Measurements from ENCODE around the gene KLHL11.
A peak's percentile ranks its signal among the peaks of the same experiment; 100 is the strongest.

KLHL11 gene, protein sequence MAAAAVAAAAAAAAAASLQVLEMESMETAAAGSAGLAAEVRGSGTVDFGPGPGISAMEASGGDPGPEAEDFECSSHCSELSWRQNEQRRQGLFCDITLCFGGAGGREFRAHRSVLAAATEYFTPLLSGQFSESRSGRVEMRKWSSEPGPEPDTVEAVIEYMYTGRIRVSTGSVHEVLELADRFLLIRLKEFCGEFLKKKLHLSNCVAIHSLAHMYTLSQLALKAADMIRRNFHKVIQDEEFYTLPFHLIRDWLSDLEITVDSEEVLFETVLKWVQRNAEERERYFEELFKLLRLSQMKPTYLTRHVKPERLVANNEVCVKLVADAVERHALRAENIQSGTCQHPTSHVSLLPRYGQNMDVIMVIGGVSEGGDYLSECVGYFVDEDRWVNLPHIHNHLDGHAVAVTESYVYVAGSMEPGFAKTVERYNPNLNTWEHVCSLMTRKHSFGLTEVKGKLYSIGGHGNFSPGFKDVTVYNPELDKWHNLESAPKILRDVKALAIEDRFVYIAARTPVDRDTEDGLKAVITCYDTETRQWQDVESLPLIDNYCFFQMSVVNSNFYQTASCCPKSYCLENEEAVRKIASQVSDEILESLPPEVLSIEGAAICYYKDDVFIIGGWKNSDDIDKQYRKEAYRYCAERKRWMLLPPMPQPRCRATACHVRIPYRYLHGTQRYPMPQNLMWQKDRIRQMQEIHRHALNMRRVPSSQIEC

DNA sequence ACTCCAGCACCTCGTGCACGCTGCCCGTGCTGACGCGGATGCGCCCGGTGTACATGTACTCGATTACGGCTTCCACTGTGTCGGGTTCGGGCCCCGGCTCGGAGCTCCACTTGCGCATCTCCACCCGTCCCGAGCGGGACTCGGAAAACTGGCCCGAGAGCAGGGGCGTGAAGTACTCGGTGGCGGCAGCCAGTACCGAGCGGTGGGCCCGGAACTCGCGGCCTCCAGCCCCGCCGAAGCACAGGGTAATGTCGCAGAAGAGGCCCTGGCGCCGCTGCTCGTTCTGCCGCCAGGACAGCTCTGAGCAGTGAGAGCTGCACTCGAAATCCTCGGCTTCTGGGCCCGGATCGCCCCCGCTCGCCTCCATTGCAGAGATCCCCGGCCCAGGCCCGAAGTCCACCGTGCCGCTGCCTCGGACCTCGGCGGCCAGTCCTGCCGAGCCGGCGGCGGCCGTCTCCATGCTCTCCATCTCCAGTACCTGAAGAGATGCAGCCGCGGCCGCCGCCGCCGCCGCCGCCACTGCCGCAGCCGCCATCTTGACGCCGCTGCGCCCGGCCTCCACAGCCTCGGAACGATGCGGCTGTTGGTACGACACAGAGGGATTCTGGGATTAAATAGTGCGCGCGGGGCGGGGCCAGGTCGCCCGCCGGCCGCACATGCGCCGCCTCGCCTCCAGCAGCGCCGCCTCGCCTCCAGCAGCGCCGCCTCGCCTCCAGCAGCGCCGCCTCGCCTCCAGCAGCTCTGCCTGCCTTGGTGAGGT is at the start of gene KLHL11:
Gene KLHL11 (minus strand): TSS at position 588 of the 760 bp plus-strand sequence. CDS start 53 bp downstream, at position 535.
- H3K27me3 Mint-ChIP-seq, result no peaks in the 10 kb centered on the region
- H3K27ac Mint-ChIP-seq, result peak within 1 kb of the TSS; percentile 72
- H3K36me3 Mint-ChIP-seq, result peaks cover 4% of the 10 kb centered on the region
- no peaks in the 10 kb centered on the region for H3K9me3 Mint-ChIP-seq (ENCODE audit: low read depth)
- H3K4me3 Mint-ChIP-seq, result no peak within 1 kb of the TSS
- H3K4me1 Mint-ChIP-seq (ENCODE audit: low read depth), result peaks cover 40% of the 10 kb centered on the region

DNA sequence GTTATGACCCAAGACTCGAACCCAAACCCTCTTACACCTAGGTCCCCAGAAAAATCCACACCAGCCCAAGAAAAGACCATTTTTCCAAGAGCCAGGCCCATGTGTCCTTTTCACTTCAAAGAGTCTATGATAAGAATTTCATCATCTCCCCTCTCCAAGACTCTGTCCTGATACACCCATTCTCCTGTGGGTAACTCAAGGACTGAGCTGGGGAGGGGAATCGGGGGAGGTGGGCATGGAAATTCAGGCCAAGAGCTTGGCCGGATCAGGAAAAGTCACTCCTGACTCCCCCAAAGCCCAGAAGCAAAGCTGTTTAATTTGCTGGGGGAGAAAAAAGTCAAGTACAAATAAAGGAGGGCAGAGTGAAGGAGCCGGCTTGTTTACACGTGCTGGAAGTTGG is 49.8 kb upstream of the KLHL11 start:
- peaks cover 25% of the 10 kb centered on the region for H3K4me1 Mint-ChIP-seq (ENCODE audit: low read depth)
- peak overlapping the region; percentile 50 for H3K27ac Mint-ChIP-seq
- H3K4me3 Mint-ChIP-seq, result peak overlapping the region; percentile 42
- H3K9me3 Mint-ChIP-seq (ENCODE audit: low read depth), result no peaks in the 10 kb centered on the region
- no peaks in the 10 kb centered on the region for H3K27me3 Mint-ChIP-seq
- peaks cover 5% of the 10 kb centered on the region for H3K36me3 Mint-ChIP-seq

DNA sequence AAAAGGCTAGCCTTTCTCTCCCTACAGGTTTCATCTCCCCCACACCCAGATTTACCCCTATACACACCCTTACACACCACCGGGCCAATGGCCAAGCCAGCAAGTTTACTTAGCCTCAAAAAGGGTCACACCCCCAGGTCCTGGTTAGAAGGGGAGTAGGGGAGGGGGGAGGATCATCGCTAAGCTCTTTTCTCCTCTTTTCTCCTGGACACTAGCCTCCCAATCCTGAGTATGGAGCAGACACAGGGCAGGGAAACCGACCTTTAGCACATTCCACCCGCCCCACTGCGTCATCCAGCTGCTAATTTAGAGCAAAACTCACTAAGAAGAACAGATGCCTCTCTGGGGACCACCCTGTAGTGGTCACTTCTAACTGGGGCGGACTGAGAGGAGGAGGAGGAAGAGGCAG is 49.1 kb upstream of the KLHL11 start:
- Mint-ChIP-seq H3K9me3 (ENCODE audit: low read depth) (no peaks in the 10 kb centered on the region), H3K36me3 (peaks cover 5% of the 10 kb centered on the region), H3K4me3 (no peak overlapping the region), H3K4me1 (ENCODE audit: low read depth) (peaks cover 24% of the 10 kb centered on the region), H3K27me3 (no peaks in the 10 kb centered on the region), H3K27ac (peak overlapping the region; percentile 50)

DNA sequence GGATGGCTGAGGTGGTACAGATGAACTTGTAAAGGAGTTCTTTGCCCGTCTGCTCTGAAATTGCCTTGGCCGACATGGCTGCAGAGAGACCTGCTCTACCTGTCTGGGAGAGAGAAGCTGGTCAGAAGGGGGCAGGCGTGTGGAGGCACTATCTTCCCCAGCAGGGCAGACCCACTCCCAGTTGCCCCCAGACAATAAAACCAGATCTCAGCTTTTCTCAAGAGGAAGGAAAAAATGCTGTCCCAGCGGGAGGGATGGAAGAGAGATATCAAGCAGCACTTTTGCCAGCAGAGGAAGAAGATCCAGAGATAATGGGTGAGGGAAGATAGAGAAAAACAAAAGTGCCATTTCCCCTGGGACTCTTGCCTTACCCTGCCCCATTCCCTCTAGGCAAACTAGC is 48.6 kb upstream of the KLHL11 start:
- Mint-ChIP-seq H3K27me3 (no peaks in the 10 kb centered on the region), H3K36me3 (peaks cover 5% of the 10 kb centered on the region), H3K27ac (no peak overlapping the region), H3K4me3 (no peak overlapping the region), H3K9me3 (ENCODE audit: low read depth) (no peaks in the 10 kb centered on the region), H3K4me1 (ENCODE audit: low read depth) (peaks cover 24% of the 10 kb centered on the region)

DNA sequence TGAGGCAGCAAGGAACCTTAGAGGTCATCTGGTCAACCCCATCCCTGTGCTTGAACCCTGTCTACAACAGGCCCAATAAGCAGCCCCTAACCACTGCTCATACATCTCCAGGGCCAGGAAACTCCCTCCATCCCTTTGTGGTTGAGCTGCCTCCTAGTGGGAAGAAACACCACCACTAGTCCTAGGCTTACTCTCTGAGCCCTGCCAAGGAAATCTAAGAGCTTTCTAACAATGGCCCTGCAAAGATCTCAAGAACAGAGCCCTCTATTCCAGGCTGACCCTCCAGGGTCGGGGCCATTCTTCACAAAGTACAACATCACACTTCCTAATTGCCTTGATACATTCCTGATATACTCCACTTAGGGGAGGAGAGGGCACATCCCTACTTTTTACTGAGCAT is 47.7 kb upstream of the KLHL11 start:
- no peaks in the 10 kb centered on the region for H3K27me3 Mint-ChIP-seq
- no peak overlapping the region for H3K27ac Mint-ChIP-seq
- peaks cover 24% of the 10 kb centered on the region for H3K4me1 Mint-ChIP-seq (ENCODE audit: low read depth)
- no peaks in the 10 kb centered on the region for H3K9me3 Mint-ChIP-seq (ENCODE audit: low read depth)
- no peak overlapping the region for H3K4me3 Mint-ChIP-seq
- H3K36me3 Mint-ChIP-seq, result peaks cover 5% of the 10 kb centered on the region

DNA sequence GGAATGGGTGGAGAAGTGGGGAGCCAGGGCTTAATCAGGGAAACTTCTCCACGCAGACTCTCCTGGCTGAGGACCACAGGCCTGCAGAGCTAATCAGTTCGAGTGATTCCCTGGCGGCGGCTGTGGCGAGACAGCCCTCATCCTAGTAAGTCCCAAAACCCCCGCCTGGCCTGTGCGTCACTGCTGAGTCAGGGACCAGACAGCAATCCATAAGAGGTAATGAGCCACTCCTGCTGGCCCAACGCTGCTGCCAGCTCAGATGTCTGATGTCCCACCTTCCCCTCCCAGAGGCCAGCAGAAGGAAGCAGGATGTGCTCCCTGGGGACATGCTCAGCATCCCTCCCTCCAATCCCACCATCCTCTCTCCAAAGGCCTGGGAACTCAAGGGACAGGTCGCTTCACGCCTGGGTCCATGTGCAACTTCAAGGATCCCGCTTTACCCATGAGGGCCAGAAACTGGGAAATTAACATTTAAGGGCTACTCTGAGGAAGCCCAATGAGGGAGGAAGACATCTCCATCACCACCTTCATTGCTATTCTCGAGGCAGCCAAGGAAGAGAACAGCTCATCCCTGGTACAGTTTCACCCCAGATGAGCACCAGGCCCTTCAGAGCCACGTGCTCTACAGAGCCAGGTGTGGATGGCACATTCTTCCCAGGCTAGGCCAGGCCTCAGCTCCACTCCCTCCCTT is 45.6 kb upstream of the KLHL11 start:
- no peak overlapping the region for H3K27ac Mint-ChIP-seq
- H3K4me1 Mint-ChIP-seq (ENCODE audit: low read depth), result peaks cover 14% of the 10 kb centered on the region
- H3K9me3 Mint-ChIP-seq (ENCODE audit: low read depth), result no peaks in the 10 kb centered on the region
- peaks cover 5% of the 10 kb centered on the region for H3K36me3 Mint-ChIP-seq
- H3K27me3 Mint-ChIP-seq, result no peaks in the 10 kb centered on the region
- no peak overlapping the region for H3K4me3 Mint-ChIP-seq

DNA sequence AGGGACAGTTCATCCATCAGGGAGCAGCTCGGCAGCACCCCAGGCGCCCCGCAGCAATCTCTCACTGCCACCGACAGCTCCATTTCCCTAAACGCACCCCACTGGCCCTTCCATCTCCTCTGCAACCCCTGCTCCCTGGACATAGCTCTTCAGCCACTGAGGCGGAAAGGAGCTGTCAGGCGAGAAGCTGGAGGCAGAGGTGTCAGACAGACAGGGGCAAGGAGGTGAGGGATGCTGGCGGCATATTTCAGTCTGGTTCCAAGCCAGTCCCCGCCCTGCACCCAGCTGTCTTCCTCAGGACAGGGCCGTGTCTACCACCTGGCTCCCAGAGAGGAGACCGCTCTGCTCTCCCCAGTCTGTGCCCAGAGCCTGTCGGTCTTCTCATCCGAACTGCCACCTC is 43.9 kb upstream of the KLHL11 start:
- Mint-ChIP-seq H3K4me3 (no peak overlapping the region), H3K27me3 (no peaks in the 10 kb centered on the region), H3K4me1 (ENCODE audit: low read depth) (no peaks in the 10 kb centered on the region), H3K27ac (no peak overlapping the region), H3K9me3 (ENCODE audit: low read depth) (no peaks in the 10 kb centered on the region), H3K36me3 (peaks cover 5% of the 10 kb centered on the region)

DNA sequence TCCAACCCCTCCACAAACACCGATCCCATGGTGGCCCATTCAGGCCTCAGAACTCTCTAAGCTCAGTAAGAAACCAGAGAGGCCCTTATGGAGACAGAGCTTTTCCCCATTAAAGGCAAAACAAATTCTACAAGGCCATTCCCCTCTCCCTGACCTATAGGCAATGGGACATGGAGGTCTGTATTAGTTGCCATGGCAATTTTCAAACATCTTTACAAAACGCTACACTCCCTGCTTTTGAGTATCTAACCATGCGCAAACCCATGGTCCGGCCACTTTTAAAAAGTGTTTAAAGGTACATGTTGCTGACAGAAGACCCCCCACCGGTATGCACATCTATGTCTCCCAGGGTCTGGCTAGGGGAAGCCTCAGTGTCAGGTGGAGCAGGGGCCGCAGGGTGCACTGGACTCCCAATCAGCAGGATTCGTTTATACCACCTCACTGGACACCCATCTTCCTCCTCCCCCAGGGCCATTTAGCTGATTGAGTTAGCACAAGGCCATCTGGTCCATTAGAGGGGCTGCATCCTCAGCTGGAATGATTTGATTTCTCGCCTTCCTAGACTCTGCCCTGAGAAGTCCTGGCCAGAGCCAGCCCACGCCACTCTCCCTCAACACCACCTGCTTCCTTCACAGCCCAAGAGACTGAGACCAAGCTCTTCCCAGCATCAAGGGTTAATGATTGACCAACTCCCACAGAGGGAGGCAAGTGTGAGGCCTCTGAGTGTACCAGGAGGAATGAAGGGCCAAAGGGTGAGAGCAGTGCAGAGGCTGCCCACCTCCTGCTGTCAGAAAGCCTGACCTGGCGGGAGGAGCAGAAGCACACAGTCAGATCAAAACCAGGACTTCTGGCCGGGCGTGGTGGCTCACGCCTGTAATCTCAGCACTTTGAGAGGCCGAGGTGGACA is 42.7 kb upstream of the KLHL11 start:
- Mint-ChIP-seq H3K36me3 (peaks cover 8% of the 10 kb centered on the region), H3K4me1 (ENCODE audit: low read depth) (no peaks in the 10 kb centered on the region), H3K27me3 (no peaks in the 10 kb centered on the region), H3K4me3 (no peak overlapping the region), H3K27ac (no peak overlapping the region), H3K9me3 (ENCODE audit: low read depth) (no peaks in the 10 kb centered on the region)

DNA sequence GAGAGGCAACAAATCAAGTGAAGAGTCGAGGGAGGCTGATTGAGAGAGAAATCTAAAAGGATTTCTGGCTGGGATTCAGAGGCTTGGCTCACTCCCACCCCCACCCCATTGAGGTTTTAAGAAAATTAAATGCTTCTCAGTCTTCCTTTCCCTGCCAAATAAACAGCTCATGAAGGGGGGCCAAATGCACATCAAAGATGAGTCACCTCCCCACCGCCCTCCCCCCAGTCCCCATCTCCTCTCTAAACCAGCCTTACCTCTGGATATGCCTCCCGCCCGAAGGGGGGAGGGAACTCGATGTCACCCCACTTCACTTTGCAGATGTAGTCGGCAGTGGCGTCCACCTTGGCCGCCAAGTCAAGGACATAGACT is 41.9 kb upstream of the KLHL11 start:
- no peak overlapping the region for H3K27ac Mint-ChIP-seq
- H3K36me3 Mint-ChIP-seq, result peaks cover 6% of the 10 kb centered on the region
- H3K4me3 Mint-ChIP-seq, result no peak overlapping the region
- H3K4me1 Mint-ChIP-seq (ENCODE audit: low read depth), result no peaks in the 10 kb centered on the region
- no peaks in the 10 kb centered on the region for H3K27me3 Mint-ChIP-seq
- H3K9me3 Mint-ChIP-seq (ENCODE audit: low read depth), result no peaks in the 10 kb centered on the region

DNA sequence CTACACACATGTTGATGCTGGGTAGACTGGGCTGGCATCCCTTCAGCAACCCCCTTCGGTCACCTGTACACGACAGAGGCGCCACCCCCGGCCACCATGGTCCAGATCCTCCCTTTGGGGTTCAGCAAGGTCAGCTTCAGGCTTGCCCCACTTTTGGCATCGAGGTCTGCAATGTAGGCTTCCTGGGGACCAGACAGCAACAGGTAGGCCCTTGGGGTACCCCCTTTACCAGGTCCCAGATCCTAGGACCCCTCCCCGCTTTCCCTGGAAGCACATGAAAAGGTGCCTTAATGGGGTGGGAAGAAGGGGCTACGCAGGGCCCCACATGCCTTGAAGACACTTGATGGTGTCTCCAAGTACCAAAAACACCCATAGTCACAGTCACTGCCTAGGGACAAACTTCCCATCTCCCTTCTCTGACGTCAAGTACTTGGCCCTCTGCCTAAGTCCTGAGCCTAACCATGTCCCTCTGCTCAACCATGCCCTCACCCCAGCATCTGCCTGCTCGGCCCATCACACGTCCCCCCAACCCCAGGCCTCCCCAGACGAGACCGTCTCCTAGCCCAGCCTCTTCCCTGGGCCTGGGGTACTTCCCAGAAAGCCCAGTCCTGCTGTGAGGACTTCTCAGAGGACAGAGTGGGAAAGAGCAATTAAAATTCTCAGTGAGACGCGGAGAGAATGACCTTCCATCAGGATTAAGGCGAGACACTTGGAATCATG is 41.4 kb upstream of the KLHL11 start:
- peaks cover 6% of the 10 kb centered on the region for H3K36me3 Mint-ChIP-seq
- H3K27me3 Mint-ChIP-seq, result no peaks in the 10 kb centered on the region
- no peak overlapping the region for H3K4me3 Mint-ChIP-seq
- no peaks in the 10 kb centered on the region for H3K9me3 Mint-ChIP-seq (ENCODE audit: low read depth)
- no peaks in the 10 kb centered on the region for H3K4me1 Mint-ChIP-seq (ENCODE audit: low read depth)
- no peak overlapping the region for H3K27ac Mint-ChIP-seq

DNA sequence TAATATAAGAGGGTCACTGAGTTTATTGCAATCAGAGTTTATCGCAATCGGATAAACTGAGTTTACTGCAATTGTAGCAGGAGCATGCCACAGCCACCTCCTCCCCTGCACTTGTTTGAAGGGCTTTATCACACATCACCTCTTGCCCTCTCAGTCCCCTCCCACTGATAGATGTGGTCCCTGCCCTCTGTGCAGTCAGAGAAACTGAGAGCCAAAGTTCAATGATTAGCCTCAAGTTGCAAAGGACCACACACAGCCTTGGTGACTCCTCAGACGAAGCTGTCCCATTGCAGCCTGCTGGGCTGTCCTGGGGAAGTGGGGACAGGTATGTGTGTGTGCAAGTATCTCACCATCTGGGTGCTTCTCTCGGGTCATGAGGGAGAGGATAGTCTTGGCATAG is 39.9 kb upstream of the KLHL11 start:
- Mint-ChIP-seq H3K27ac (no peak overlapping the region), H3K36me3 (peaks cover 8% of the 10 kb centered on the region), H3K9me3 (ENCODE audit: low read depth) (no peaks in the 10 kb centered on the region), H3K4me1 (ENCODE audit: low read depth) (no peaks in the 10 kb centered on the region), H3K27me3 (no peaks in the 10 kb centered on the region), H3K4me3 (no peak overlapping the region)

DNA sequence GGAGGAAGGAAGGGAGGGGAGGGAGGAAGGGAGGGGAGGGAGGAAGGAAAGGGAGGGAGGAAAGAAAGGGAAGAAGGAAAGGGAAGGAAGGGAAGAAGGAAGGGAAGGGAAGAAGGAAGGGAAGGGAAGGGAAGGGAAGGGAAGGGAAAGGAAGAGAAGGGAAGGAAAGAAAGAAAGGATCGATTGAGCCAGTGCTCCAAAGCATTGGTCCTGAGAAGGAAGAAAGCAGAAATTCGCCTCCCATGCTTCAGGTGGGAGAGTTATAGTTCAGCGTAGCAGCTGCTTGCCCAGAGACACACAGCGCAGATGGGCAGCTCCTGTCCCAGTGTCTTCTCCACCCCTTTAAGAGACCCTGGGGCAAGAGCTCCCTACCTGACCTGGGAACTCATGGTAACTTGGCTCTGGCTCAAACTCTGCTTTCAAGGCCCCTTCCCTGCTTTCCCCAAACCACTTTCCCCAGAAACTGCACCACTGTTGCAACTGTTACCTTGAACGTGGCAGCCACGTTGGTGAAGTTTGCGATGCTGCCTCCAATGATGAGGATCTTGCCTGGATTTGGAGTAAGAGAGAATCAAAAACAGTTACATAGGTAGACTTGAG is 39.1 kb upstream of the KLHL11 start:
- Mint-ChIP-seq H3K36me3 (peaks cover 8% of the 10 kb centered on the region), H3K27me3 (no peaks in the 10 kb centered on the region), H3K27ac (no peak overlapping the region), H3K4me3 (no peak overlapping the region), H3K4me1 (ENCODE audit: low read depth) (no peaks in the 10 kb centered on the region), H3K9me3 (ENCODE audit: low read depth) (no peaks in the 10 kb centered on the region)

DNA sequence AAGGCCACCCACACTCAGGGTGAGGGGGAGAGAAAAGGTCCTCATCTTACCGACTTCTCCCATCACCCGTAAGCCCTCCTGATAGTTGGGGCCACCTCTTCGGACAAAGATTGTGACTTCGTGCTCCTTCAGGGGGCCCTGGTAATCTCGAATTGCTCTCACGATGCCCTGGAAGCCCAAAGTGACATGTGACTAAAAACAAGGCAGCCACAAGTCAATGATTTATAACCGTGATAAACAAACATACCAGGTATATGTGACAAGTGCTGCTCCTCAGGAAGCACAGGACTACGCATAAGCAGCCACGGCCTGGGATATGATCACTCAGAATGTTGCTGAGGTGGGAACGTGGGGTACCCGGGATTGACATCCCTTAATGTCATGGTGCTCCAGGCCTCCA is 36.4 kb upstream of the KLHL11 start:
- Mint-ChIP-seq H3K27me3 (no peaks in the 10 kb centered on the region), H3K27ac (no peak overlapping the region), H3K36me3 (peaks cover 8% of the 10 kb centered on the region), H3K9me3 (ENCODE audit: low read depth) (no peaks in the 10 kb centered on the region), H3K4me1 (ENCODE audit: low read depth) (no peaks in the 10 kb centered on the region), H3K4me3 (no peak overlapping the region)

Measured in activated naive CD8-positive, alpha-beta T cell (primary cell).